GM12878 (cell line): ENCODE results near the gene CCNC. TPM values are rescaled to one million over a fixed set of nuclear protein-coding genes. Genes with fewer than 3 reads are reported as not detected.

Experiments
- ATAC-seq: fragments of 200-7000 bp; cut with Tn5 transposase; 3 replicates; pipeline ENCODE4 v1.9.1; 2020; ENCODE audit warnings: mild to moderate bottlenecking, moderate library complexity
- BruUV-seq: library from RNA; stranded (reverse); fragments of 400-500 nt; replicated peaks from 2 replicates; lab custom pipeline; 2021; lab: Mats Ljungman, UMichigan
- CTCF ChIA-PET: fragments of 300-600 bp; sonication (Branson Sonifier 250); formaldehyde crosslinking; extraction: SDS; loops from one replicate; lab custom pipeline; 2021; ENCODE audit warnings: inconsistent platforms; lab: Yijun Ruan, JAX
- POLR2A ChIA-PET: fragments of 350-600 bp; formaldehyde crosslinking; extraction: SDS; loops from one replicate; lab custom pipeline; 2021; ENCODE audit warnings: inconsistent platforms; lab: Charles Lee
- RAD21 ChIA-PET: fragments of 300-600 bp; sonication (Branson Sonifier 250); formaldehyde crosslinking; loops from one replicate; lab custom pipeline; 2023; ENCODE audit warnings: antibody characterized with exemption; ENCODE audit not compliant: unreplicated experiment; lab: Charles Lee
- SMC1A ChIA-PET: fragments of 300-600 bp; sonication (Branson Sonifier 250); formaldehyde crosslinking; loops from one replicate; lab custom pipeline; 2023; ENCODE audit not compliant: unreplicated experiment, uncharacterized antibody; lab: Charles Lee
- DNase-seq: peaks from one replicate; pipeline ENCODE4 v3.0.0-alpha.2; 2011; ENCODE audit warnings: low read depth, low spot score
- FAIRE-seq: peaks from 3 replicates; lab custom pipeline; 2011; peaks lifted over from hg19 to GRCh38; lab: Jason Lieb, UNC
- H2AFZ ChIP-seq: 2 replicates; pipeline ENCODE4 v1.6.0; 2011; ENCODE audit warnings: low read depth, low read length, control low read depth; ENCODE audit not compliant: control insufficient read depth
- H3K27ac ChIP-seq: 2 replicates; pipeline ENCODE4 v1.5.1; 2011; ENCODE audit warnings: control low read depth; ENCODE audit not compliant: control insufficient read depth, insufficient read depth
- H3K27me3 ChIP-seq, 2 experiments: replicated peaks in 1 of 2; 2 replicates each; pipeline versions ENCODE4 v1.6.0 to v1.6.1; 2011; ENCODE audit warnings: low read length in 1 of 2; ENCODE audit not compliant: control insufficient read depth in 2 of 2, insufficient read depth in 2 of 2
- H3K36me3 ChIP-seq, 2 experiments: 2 replicates each; pipeline ENCODE4 v1.5.1; 2011; ENCODE audit warnings: low read length in 1 of 2; ENCODE audit not compliant: control insufficient read depth in 2 of 2, insufficient read depth in 2 of 2
- H3K4me1 ChIP-seq: 2 replicates; pipeline ENCODE4 v1.6.1; 2011; ENCODE audit warnings: mild to moderate bottlenecking, low read length, moderate library complexity, mixed read lengths; ENCODE audit not compliant: control insufficient read depth, insufficient read depth
- H3K4me2 ChIP-seq: 2 replicates; pipeline ENCODE4 v1.6.0; 2011; ENCODE audit warnings: control low read depth; ENCODE audit not compliant: control insufficient read depth, insufficient read depth
- H3K4me3 ChIP-seq: fragments of 200-600 bp; sonication (generic); 2 replicates; pipeline ENCODE4 v1.5.1; 2016
- H3K79me2 ChIP-seq: 2 replicates; pipeline ENCODE4 v1.6.0; 2011; ENCODE audit warnings: low read length; ENCODE audit not compliant: control insufficient read depth, insufficient read depth
- H3K9ac ChIP-seq: 2 replicates; pipeline ENCODE4 v1.8.0; 2011; ENCODE audit warnings: low read length, control low read depth, mixed read lengths; ENCODE audit not compliant: control insufficient read depth, insufficient read depth
- H3K9me3 ChIP-seq: replicated peaks from 3 replicates; pipeline ENCODE4 v1.5.1; 2011; ENCODE audit warnings: mild to moderate bottlenecking, low read length; ENCODE audit not compliant: control insufficient read depth, insufficient read depth
- H4K20me1 ChIP-seq: 2 replicates; pipeline ENCODE4 v1.6.0; 2011; ENCODE audit not compliant: control insufficient read depth, insufficient read depth
- BCL11A ChIP-seq: IDR thresholded peaks from 2 replicates; pipeline ENCODE4 v1.6.1; 2011; ENCODE audit warnings: low read depth, low read length
- CBFB ChIP-seq: IDR thresholded peaks from 2 replicates; pipeline ENCODE4 v1.6.1; 2016; ENCODE audit warnings: antibody characterized with exemption, low read depth
- MLLT1 ChIP-seq: fragments of 450-650 bp; IDR thresholded peaks from 2 replicates; pipeline ENCODE4 v1.6.1; 2016; ENCODE audit warnings: mild to moderate bottlenecking
- RAD51 ChIP-seq: fragments of 450-650 bp; IDR thresholded peaks from 2 replicates; pipeline ENCODE4 v1.6.1; 2016; ENCODE audit warnings: moderate library complexity, mild to moderate bottlenecking, inconsistent platforms
- RELA ChIP-seq: fragments of 450-650 bp; IDR thresholded peaks from 2 replicates; pipeline ENCODE4 v1.8.0; 2014; ENCODE audit warnings: borderline replicate concordance; ENCODE audit not compliant: partially characterized antibody
- SMARCA5 ChIP-seq: fragments of 450-650 bp; IDR thresholded peaks from 2 replicates; pipeline ENCODE4 v1.6.1; 2017; ENCODE audit warnings: mild to moderate bottlenecking
- SREBF1 ChIP-seq: IDR thresholded peaks from 2 replicates; pipeline ENCODE4 v1.6.1; 2012; ENCODE audit warnings: mild to moderate bottlenecking, low read length
- YBX1 ChIP-seq: fragments of 450-650 bp; IDR thresholded peaks from 2 replicates; pipeline ENCODE4 v1.6.1; 2016; ENCODE audit warnings: antibody characterized with exemption
- ZBTB11 ChIP-seq: fragments of 450-650 bp; formaldehyde crosslinking; IDR thresholded peaks from 2 replicates; pipeline ENCODE4 v1.5.0; 2022; ENCODE audit warnings: mild to moderate bottlenecking, missing genetic modification characterization
- ZNF592 ChIP-seq: fragments of 450-650 bp; IDR thresholded peaks from 2 replicates; pipeline ENCODE4 v1.6.1; 2017; ENCODE audit warnings: mild to moderate bottlenecking, moderate library complexity
- WGBS: methylation state at CpG from one replicate; pipeline ENCODE4 v1.1.6; 2016; ENCODE audit warnings: low lambda C conversion rate; ENCODE audit not compliant: insufficient replicate concordance, insufficient coverage; ENCODE audit errors: missing lambda C conversion rate; 5-methylcytosine and 5-hydroxymethylcytosine counted together
- in situ Hi-C: fragments of 300-500 bp; cut with MboI; formaldehyde crosslinking; loops from 9 replicates; pipeline ENCODE4 v1.14.3; 2018; ENCODE audit warnings: mixed read lengths
- intact Hi-C: fragments of 100-400 bp; cut with micrococcal nuclease; formaldehyde crosslinking; loops from one replicate; pipeline ENCODE4 v1.14.2; 2022; ENCODE audit not compliant: unreplicated experiment
- polyA plus RNA-seq, 11 experiments: library from polyadenylated mRNA; depleted of rRNA in 4 of 11; unstranded in 6 of 11; stranded (reverse) in 5 of 11; fragments of >200 nt; fragmentation: Nextera tagmentation in 4 of 11; fragmentation: Illumina TruSeq in 1 of 11; extraction: Ambion mirVana in 4 of 11; extraction: Trizol in 1 of 11; gene quantifications; 1 replicate in 1 of 11; 2 replicates in 10 of 11; pipeline versions ENCODE4 v1.2.1 to v1.2.3, GENCODE V29; 2011 to 2016; ENCODE audit warnings: inconsistent platforms in 2 of 11, missing spikeins in 2 of 11, low read depth in 1 of 11
- total RNA-seq, 4 experiments: library from RNA; depleted of rRNA in 3 of 4; stranded (reverse); fragments of >200 nt in 3 of 4; fragmentation: Illumina TruSeq in 1 of 4; extraction: Trizol in 1 of 4; gene quantifications; 2 replicates each; pipeline versions ENCODE4 v1.2.1 to v1.2.3, GENCODE V29; 2013 to 2021

The CCNC gene
- total and polyA plus RNA-seq, 10 of the 15 experiments (the other 5 are each of a cell fraction or from before 2014, with no cell fraction given): 68.5 to 168 (median 99.4) TPM

GRCh38 chr6:99573980-99574617, 5.6 kb upstream of the CCNC start (continued):
- TF ChIP-seq ZNF592 (no peak), CBFB (no peak), BCL11A (no peak)
- TF ChIP-seq, all 136 proteins: peak for 0

GRCh38 chr6:99563056-99563723, 5.3 kb downstream of the CCNC start:
- Histone ChIP-seq H3K36me3 (peaks cover 0 to 12% of the 10 kb centered on the region in 2 experiments; a peak in 2 of 4 replicates), H3K79me2 (peaks cover 58% of the 10 kb centered on the region), H2AFZ (no peak overlapping the region), H3K4me3 (no peak overlapping the region), H3K4me1 (no peaks in the 10 kb centered on the region; the same call in 1 of the 2 replicates), H3K27ac (no peak overlapping the region), H3K9ac (no peak overlapping the region), H3K27me3 (no peaks in the 10 kb centered on the region), H3K4me2 (no peak overlapping the region), H4K20me1 (no peaks in the 10 kb centered on the region), H3K9me3 (no peaks in the 10 kb centered on the region)
- FAIRE-seq (no peak), ATAC-seq (0 out of 3 replicates have a peak, but pooled peaks have one; percentile 11), DNase-seq (no peak)
- ChIA-PET CTCF (interaction anchor here (0.8 to 1.1 kb wide), 3 partner anchors 41 to 233 kb away, joined by 3 read pairs; no protein-coding TSS in a partner anchor), SMC1A (interaction anchor here (0.6 to 1.3 kb wide), 6 partner anchors 19 to 146 kb away, joined by 3 read pairs; no protein-coding TSS in a partner anchor), POLR2A (interaction anchor here (1.2 kb wide), 1 partner anchor 42 kb away, joined by 5 read pairs; no protein-coding TSS in a partner anchor), RAD21 (no interaction called here)
- in situ Hi-C loops: no loop called here
- intact Hi-C loops: no loop called here
- TF ChIP-seq RELA (no peak), BCL11A (no peak), SREBF1 (no peak), YBX1 (no peak), SMARCA5 (no peak), ZBTB11 (CRISPR knock-in tag) (no peak), RAD51 (no peak), MLLT1 (no peak)
- 89% methylated on average over 4 of the region's 4 CpGs for WGBS
- no TSS peak for BruUV-seq
